Loucy (cell line): Measurements from ENCODE around the gene SLC19A1.

ENCODE experiments used
- H2AFZ ChIP-seq: fragments of 200-600 bp; sonication (generic); 2 replicates; pipeline ENCODE4 v1.6.0; 2016; ENCODE audit warnings: antibody characterized with exemption, mild to moderate bottlenecking, low read length, moderate library complexity
- H3F3A ChIP-seq: fragments of 200-600 bp; 2 replicates; pipeline ENCODE4 v1.6.0; 2016; ENCODE audit warnings: antibody characterized with exemption, low read depth, mild to moderate bottlenecking
- H3K27me3 ChIP-seq: fragments of 200-600 bp; sonication (generic); 2 replicates; pipeline ENCODE4 v1.6.1; 2014; ENCODE audit warnings: low read length, mild to moderate bottlenecking; ENCODE audit not compliant: insufficient read depth, poor library complexity, severe bottlenecking
- H3K36me3 ChIP-seq: fragments of 200-600 bp; sonication (generic); 2 replicates; pipeline ENCODE4 v1.6.1; 2016; ENCODE audit warnings: low read length; ENCODE audit not compliant: insufficient read depth
- H3K4me1 ChIP-seq: fragments of 200-600 bp; sonication (generic); 2 replicates; pipeline ENCODE4 v1.5.1; 2014; ENCODE audit warnings: low read length, mild to moderate bottlenecking; ENCODE audit not compliant: insufficient read depth, poor library complexity, severe bottlenecking
- H3K4me2 ChIP-seq: fragments of 200-600 bp; sonication (generic); 2 replicates; pipeline ENCODE4 v1.6.0; 2014; ENCODE audit warnings: antibody characterized with exemption, low read length, low read depth, mild to moderate bottlenecking; ENCODE audit not compliant: poor library complexity, severe bottlenecking
- H3K4me3 ChIP-seq: fragments of 200-600 bp; sonication (generic); 2 replicates; pipeline ENCODE4 v1.5.1; 2014; ENCODE audit warnings: low read length, mild to moderate bottlenecking, mixed read lengths; ENCODE audit not compliant: poor library complexity, severe bottlenecking
- H3K79me2 ChIP-seq: fragments of 200-600 bp; sonication (generic); 2 replicates; pipeline ENCODE4 v1.6.1; 2014; ENCODE audit warnings: low read length; ENCODE audit not compliant: insufficient read depth
- H3K9ac ChIP-seq: fragments of 200-600 bp; sonication (generic); 2 replicates; pipeline ENCODE4 v1.6.0; 2014; ENCODE audit warnings: mild to moderate bottlenecking, low read depth, low read length, moderate library complexity; ENCODE audit not compliant: poor library complexity, severe bottlenecking
- H3K9me2 ChIP-seq: fragments of 200-600 bp; sonication (generic); replicated peaks from 2 replicates; pipeline ENCODE4 v1.6.1; 2016; ENCODE audit warnings: low read depth, low read length, mixed read lengths
- H3K9me3 ChIP-seq: fragments of 200-600 bp; sonication (generic); 2 replicates; pipeline ENCODE4 v1.6.1; 2014; ENCODE audit warnings: mild to moderate bottlenecking, antibody characterized with exemption, low read length, low read depth; ENCODE audit not compliant: insufficient read depth
- H4K20me1 ChIP-seq: fragments of 200-600 bp; sonication (generic); 2 replicates; pipeline ENCODE4 v1.6.0; 2014; ENCODE audit warnings: antibody characterized with exemption, low read length, mild to moderate bottlenecking; ENCODE audit not compliant: insufficient read depth, poor library complexity, severe bottlenecking
- EZH2phosphoT487 ChIP-seq: fragments of 200-600 bp; IDR thresholded peaks from 2 replicates; pipeline ENCODE4 v1.6.1; 2018; ENCODE audit warnings: antibody characterized with exemption, mild to moderate bottlenecking, moderate library complexity, borderline replicate concordance
- TF ChIP-seq, protein P1 (sequence below): fragments of 200-600 bp; sonication (generic); conservative IDR thresholded peaks from 2 replicates; pipeline ENCODE4 v1.5.1; 2014; ENCODE audit warnings: mild to moderate bottlenecking, antibody characterized with exemption, low read length

The SLC19A1 gene

DNA sequence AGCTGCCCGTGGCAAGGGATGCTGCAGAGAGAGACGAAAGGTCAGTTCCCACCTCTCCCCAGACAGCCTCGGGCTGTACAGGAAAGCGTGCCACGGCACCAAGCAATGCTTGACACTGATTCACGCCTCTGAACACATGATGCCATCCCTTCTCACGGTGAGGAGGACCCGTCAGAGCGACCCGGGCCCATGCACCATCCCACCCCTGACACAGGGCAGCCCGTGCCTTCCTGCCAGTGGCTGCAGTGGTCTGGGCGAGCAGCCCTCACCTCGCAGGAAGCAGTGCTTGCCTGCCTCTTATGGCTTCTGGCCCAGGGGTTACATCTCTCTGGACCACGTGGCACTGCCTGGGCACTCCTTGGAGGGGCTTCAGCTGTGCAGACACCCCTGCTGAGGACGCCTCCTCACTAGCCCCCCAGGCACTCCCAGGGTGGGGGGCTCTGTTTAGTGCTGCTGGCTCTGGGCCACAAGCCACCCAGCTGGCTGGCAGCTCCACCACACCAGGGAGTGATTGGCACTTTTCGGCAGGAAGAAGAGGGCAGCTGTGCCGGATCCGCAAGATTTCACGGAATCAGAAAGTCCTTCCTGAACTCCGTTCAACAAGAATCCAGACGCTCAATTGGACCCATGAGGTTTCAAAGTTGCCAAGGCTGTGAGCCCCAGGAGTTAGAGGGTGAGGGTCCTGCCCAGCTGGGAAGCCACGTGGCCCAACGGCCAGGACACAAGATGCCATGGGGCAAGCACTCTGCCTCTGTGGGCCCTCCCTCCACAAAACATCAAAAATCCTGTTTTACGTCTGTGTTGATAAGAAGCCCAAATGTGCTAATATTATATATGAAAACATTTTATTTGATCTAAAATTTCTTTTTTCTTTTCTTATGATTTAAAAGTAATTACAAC, 34.8 kb upstream of the SLC19A1 start:
- Histone ChIP-seq H3K79me2 (no peaks in the 10 kb centered on the region), H4K20me1 (no peaks in the 10 kb centered on the region), H3K4me3 (no peak overlapping the region), H3K4me2 (no peak overlapping the region), H3K36me3 (no peaks in the 10 kb centered on the region), H3K9ac (no peak overlapping the region), H3K4me1 (no peaks in the 10 kb centered on the region), H3K9me2 (no peaks in the 10 kb centered on the region), H2AFZ (no peak overlapping the region), H3F3A (no peaks in the 10 kb centered on the region), H3K9me3 (no peaks in the 10 kb centered on the region; the same call in 1 of the 2 replicates), H3K27me3 (no peaks in the 10 kb centered on the region)
- TF ChIP-seq, protein P1, sequence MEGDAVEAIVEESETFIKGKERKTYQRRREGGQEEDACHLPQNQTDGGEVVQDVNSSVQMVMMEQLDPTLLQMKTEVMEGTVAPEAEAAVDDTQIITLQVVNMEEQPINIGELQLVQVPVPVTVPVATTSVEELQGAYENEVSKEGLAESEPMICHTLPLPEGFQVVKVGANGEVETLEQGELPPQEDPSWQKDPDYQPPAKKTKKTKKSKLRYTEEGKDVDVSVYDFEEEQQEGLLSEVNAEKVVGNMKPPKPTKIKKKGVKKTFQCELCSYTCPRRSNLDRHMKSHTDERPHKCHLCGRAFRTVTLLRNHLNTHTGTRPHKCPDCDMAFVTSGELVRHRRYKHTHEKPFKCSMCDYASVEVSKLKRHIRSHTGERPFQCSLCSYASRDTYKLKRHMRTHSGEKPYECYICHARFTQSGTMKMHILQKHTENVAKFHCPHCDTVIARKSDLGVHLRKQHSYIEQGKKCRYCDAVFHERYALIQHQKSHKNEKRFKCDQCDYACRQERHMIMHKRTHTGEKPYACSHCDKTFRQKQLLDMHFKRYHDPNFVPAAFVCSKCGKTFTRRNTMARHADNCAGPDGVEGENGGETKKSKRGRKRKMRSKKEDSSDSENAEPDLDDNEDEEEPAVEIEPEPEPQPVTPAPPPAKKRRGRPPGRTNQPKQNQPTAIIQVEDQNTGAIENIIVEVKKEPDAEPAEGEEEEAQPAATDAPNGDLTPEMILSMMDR, result no peak
- no peak for TF ChIP-seq EZH2phosphoT487

DNA sequence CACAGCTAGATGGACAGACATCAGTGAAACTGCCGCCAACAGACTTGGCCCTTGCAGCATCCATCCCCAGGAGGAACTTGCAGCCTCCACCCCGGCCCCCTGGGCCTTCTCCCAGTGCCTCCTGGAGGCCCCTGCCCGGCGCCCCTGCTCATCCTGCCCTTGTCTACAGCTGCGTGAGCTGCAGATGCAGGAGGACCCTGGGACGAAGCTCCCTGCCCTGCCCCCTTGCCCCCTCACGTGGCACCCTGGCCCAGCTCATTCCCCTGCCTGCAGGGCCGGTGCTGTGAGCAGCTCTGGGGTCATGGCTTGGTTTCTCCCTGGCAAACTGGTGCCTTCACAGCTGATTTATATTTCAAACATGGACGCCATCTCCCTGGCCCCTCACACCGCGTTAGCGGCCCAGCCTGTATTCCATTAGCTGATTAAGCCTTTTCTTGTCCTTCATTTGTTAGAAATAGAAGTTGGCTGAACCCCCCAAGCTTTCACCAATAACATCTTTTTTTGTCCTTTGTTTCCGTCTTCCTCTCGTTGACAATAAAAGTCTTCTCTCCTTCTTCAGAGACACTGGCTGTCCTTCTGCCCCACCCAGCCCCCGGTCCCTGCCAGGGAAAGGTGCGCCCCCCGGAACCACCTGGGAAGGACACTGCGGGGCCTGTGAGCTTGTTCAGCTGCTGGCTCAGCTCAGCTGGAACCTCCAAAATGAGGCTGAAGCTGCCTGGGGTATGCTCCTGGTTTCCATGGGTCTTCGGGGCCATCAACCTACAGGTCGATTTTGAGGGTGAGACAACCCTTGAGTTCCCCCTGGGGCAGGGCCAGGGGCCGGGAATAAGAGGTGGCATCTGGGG, 34.0 kb upstream of the SLC19A1 start:
- no peaks in the 10 kb centered on the region for H4K20me1 ChIP-seq
- no peaks in the 10 kb centered on the region for H3K27me3 ChIP-seq
- H3K9me3 ChIP-seq, result no peaks in the 10 kb centered on the region; the same call in 1 of the 2 replicates
- H3K36me3 ChIP-seq, result no peaks in the 10 kb centered on the region
- H2AFZ ChIP-seq, result no peak overlapping the region
- TF ChIP-seq, protein P1, result no peak
- TF ChIP-seq EZH2phosphoT487, result no peak
- no peaks in the 10 kb centered on the region for H3K4me1 ChIP-seq
- no peaks in the 10 kb centered on the region for H3K9me2 ChIP-seq
- H3F3A ChIP-seq, result no peaks in the 10 kb centered on the region
- H3K9ac ChIP-seq, result no peak overlapping the region
- no peaks in the 10 kb centered on the region for H3K79me2 ChIP-seq
- H3K4me2 ChIP-seq, result no peak overlapping the region
- no peak overlapping the region for H3K4me3 ChIP-seq

DNA sequence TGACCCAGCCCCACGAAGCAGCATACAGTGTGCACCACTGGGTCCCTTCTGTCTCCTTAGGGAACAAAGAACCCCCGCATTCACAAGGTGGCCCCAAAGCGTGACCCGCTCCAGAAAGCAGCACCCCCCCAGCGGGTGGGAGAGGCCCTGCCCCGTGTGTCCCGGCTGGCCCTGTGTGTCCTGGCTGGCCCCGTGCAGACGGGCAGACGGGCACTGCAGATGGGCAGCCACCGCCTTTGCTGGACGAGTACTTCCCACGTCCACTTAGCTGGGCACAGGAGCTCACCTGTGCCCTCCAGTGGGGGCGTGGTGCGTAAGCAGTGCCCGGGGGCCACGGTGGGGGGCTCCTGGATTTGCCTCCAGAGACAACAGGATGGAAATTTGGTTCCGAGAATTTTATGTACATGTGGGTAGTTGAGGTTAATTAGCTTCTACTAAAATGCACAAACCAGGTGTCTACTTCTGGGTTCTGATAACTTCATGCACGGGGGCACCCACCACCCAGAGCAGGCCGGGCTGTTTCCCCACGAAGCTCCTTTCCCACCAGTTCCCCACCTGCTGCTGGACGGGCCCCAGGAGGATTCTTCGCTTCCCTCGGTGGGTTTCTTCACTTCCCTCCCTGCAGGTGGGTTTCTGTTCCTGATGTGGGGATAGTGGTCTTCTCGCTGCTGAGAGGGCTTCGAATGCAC, 33.2 kb upstream of the SLC19A1 start:
- Histone ChIP-seq H3K36me3 (no peaks in the 10 kb centered on the region), H3K4me3 (no peak overlapping the region), H3K9me2 (no peaks in the 10 kb centered on the region), H3K9me3 (no peaks in the 10 kb centered on the region; the same call in 1 of the 2 replicates), H3K4me2 (no peak overlapping the region), H2AFZ (no peak overlapping the region), H3K79me2 (no peaks in the 10 kb centered on the region), H3K27me3 (no peaks in the 10 kb centered on the region), H3K4me1 (no peaks in the 10 kb centered on the region), H3K9ac (no peak overlapping the region), H4K20me1 (no peaks in the 10 kb centered on the region), H3F3A (no peaks in the 10 kb centered on the region)
- TF ChIP-seq, protein P1, result 0 out of 2 replicates have a peak, but pooled peaks have one; percentile 20
- no peak for TF ChIP-seq EZH2phosphoT487
